ENCODE results near the gene TLX1. TPM values are rescaled to one million over a fixed set of nuclear protein-coding genes. Genes with fewer than 3 reads are reported as not detected.
"Not testable (repeated sequence)": the region's sequence is repeated elsewhere in the genome, so short reads cannot be mapped to it uniquely, and the experiment has no call there.

TLX1 gene
- total and polyA plus RNA-seq, 4 donors: 0.33 TPM; not detected in 3

- H3K27ac ChIP-seq (ENCODE audit: low read depth, low read length): no peak overlapping the region
- H3K9me3 ChIP-seq (ENCODE audit: control insufficient read depth, insufficient read depth, low read length): no peaks in the 10 kb centered on the region
- H3K27me3 ChIP-seq (ENCODE audit: control insufficient read depth, insufficient read depth, low read length): peaks cover 99% of the 10 kb centered on the region
- H3K4me1 ChIP-seq (ENCODE audit: control insufficient read depth, insufficient read depth, low read length): peaks cover 19% of the 10 kb centered on the region
- H3K36me3 ChIP-seq (ENCODE audit: control insufficient read depth, insufficient read depth, low read length): no peaks in the 10 kb centered on the region
- no peak overlapping the region for H3K4me3 ChIP-seq (ENCODE audit: low read depth, low read length)
- no peak for DNase-seq (ENCODE audit: low read depth in 4 of 6, low spot score in 6 of 6)
- WGBS (ENCODE audit: insufficient coverage): 77% methylated on average over 3 of the region's 7 CpGs
Measured at GRCh38 chr10:101145145-101145544, 14.0 kb downstream of the TLX1 start.

GRCh38 chr10:101145750-101146391 lies 14.8 kb downstream of the TLX1 start:
- WGBS (ENCODE audit: insufficient coverage): 5% methylated on average over 30 of the region's 40 CpGs
- H3K4me1 ChIP-seq (ENCODE audit: control insufficient read depth, insufficient read depth, low read length): peaks cover 16% of the 10 kb centered on the region
- H3K4me3 ChIP-seq (ENCODE audit: low read depth, low read length): no peak overlapping the region
- peaks cover 98% of the 10 kb centered on the region for H3K27me3 ChIP-seq (ENCODE audit: control insufficient read depth, insufficient read depth, low read length)
- no peak for DNase-seq (ENCODE audit: low read depth in 4 of 6, low spot score in 6 of 6)
- no peaks in the 10 kb centered on the region for H3K9me3 ChIP-seq (ENCODE audit: control insufficient read depth, insufficient read depth, low read length)
- H3K36me3 ChIP-seq (ENCODE audit: control insufficient read depth, insufficient read depth, low read length): no peaks in the 10 kb centered on the region
- H3K27ac ChIP-seq (ENCODE audit: low read depth, low read length): no peak overlapping the region

- no peaks in the 10 kb centered on the region for H3K36me3 ChIP-seq (ENCODE audit: control insufficient read depth, insufficient read depth, low read length)
- H3K27ac ChIP-seq (ENCODE audit: low read depth, low read length): no peak overlapping the region
- H3K27me3 ChIP-seq (ENCODE audit: control insufficient read depth, insufficient read depth, low read length): peaks cover 98% of the 10 kb centered on the region
- DNase-seq (ENCODE audit: low read depth in 4 of 6, low spot score in 6 of 6): no peak
- no peaks in the 10 kb centered on the region for H3K9me3 ChIP-seq (ENCODE audit: control insufficient read depth, insufficient read depth, low read length)
- H3K4me3 ChIP-seq (ENCODE audit: low read depth, low read length): no peak overlapping the region
- under 1% methylated on average over 50 of the region's 55 CpGs for WGBS (ENCODE audit: insufficient coverage)
- H3K4me1 ChIP-seq (ENCODE audit: control insufficient read depth, insufficient read depth, low read length): peaks cover 16% of the 10 kb centered on the region
Measured at GRCh38 chr10:101146392-101147251, 15.5 kb downstream of the TLX1 start.

- Histone ChIP-seq H3K27me3 (ENCODE audit: control insufficient read depth, insufficient read depth, low read length) (peaks cover 81% of the 10 kb centered on the region), H3K4me1 (ENCODE audit: control insufficient read depth, insufficient read depth, low read length) (peaks cover 5% of the 10 kb centered on the region), H3K4me3 (ENCODE audit: low read depth, low read length) (no peak overlapping the region), H3K36me3 (ENCODE audit: control insufficient read depth, insufficient read depth, low read length) (no peaks in the 10 kb centered on the region), H3K27ac (ENCODE audit: low read depth, low read length) (no peak overlapping the region), H3K9me3 (ENCODE audit: control insufficient read depth, insufficient read depth, low read length) (no peaks in the 10 kb centered on the region)
- no peak for DNase-seq (ENCODE audit: low read depth in 4 of 6, low spot score in 6 of 6)
- WGBS (ENCODE audit: insufficient coverage): no CpG with 5 or more reads among the region's 4 CpGs
Measured at GRCh38 chr10:101151395-101151794, 20.3 kb downstream of the TLX1 start.

- Histone ChIP-seq H3K4me1 (ENCODE audit: control insufficient read depth, insufficient read depth, low read length) (no peaks in the 10 kb centered on the region), H3K27me3 (ENCODE audit: control insufficient read depth, insufficient read depth, low read length) (peaks cover 78% of the 10 kb centered on the region), H3K27ac (ENCODE audit: low read depth, low read length) (no peak overlapping the region), H3K9me3 (ENCODE audit: control insufficient read depth, insufficient read depth, low read length) (no peaks in the 10 kb centered on the region), H3K4me3 (ENCODE audit: low read depth, low read length) (no peak overlapping the region), H3K36me3 (ENCODE audit: control insufficient read depth, insufficient read depth, low read length) (no peaks in the 10 kb centered on the region)
- no peak for DNase-seq (ENCODE audit: low read depth in 4 of 6, low spot score in 6 of 6)
- WGBS (ENCODE audit: insufficient coverage): 94% methylated on average over 1 of the region's 3 CpGs
Measured at GRCh38 chr10:101152316-101152715, 21.2 kb downstream of the TLX1 start.

- H3K36me3 ChIP-seq (ENCODE audit: control insufficient read depth, insufficient read depth, low read length); H3K4me3 ChIP-seq (ENCODE audit: low read depth, low read length); H3K4me1 ChIP-seq (ENCODE audit: control insufficient read depth, insufficient read depth, low read length); H3K9me3 ChIP-seq (ENCODE audit: control insufficient read depth, insufficient read depth, low read length); DNase-seq (ENCODE audit: low read depth in 4 of 6, low spot score in 6 of 6); H3K27ac ChIP-seq (ENCODE audit: low read depth, low read length): not testable (repeated sequence)
- 83% methylated on average over 2 of the region's 5 CpGs for WGBS (ENCODE audit: insufficient coverage)
- H3K27me3 ChIP-seq (ENCODE audit: control insufficient read depth, insufficient read depth, low read length): peaks cover 70% of the 10 kb centered on the region
Measured at GRCh38 chr10:101154506-101154905, 23.4 kb downstream of the TLX1 start.

- H3K9me3 ChIP-seq (ENCODE audit: control insufficient read depth, insufficient read depth, low read length): no peaks in the 10 kb centered on the region
- H3K27ac ChIP-seq (ENCODE audit: low read depth, low read length): no peak overlapping the region
- no peak for DNase-seq (ENCODE audit: low read depth in 4 of 6, low spot score in 6 of 6)
- 69% methylated on average over 2 of the region's 3 CpGs for WGBS (ENCODE audit: insufficient coverage)
- peaks cover 63% of the 10 kb centered on the region for H3K27me3 ChIP-seq (ENCODE audit: control insufficient read depth, insufficient read depth, low read length)
- no peak overlapping the region for H3K4me3 ChIP-seq (ENCODE audit: low read depth, low read length)
- no peaks in the 10 kb centered on the region for H3K4me1 ChIP-seq (ENCODE audit: control insufficient read depth, insufficient read depth, low read length)
- H3K36me3 ChIP-seq (ENCODE audit: control insufficient read depth, insufficient read depth, low read length): no peaks in the 10 kb centered on the region
Measured at GRCh38 chr10:101155896-101156295, 24.8 kb downstream of the TLX1 start.

- Histone ChIP-seq H3K36me3 (ENCODE audit: control insufficient read depth, insufficient read depth, low read length) (no peaks in the 10 kb centered on the region), H3K9me3 (ENCODE audit: control insufficient read depth, insufficient read depth, low read length) (no peaks in the 10 kb centered on the region), H3K27ac (ENCODE audit: low read depth, low read length) (no peak overlapping the region), H3K4me1 (ENCODE audit: control insufficient read depth, insufficient read depth, low read length) (peaks cover 8% of the 10 kb centered on the region), H3K4me3 (ENCODE audit: low read depth, low read length) (no peak overlapping the region), H3K27me3 (ENCODE audit: control insufficient read depth, insufficient read depth, low read length) (peaks cover 68% of the 10 kb centered on the region)
- 79% methylated on average over 5 of the region's 6 CpGs for WGBS (ENCODE audit: insufficient coverage)
- DNase-seq (ENCODE audit: low read depth in 4 of 6, low spot score in 6 of 6): no peak
Measured at GRCh38 chr10:101157756-101158458, 26.8 kb downstream of the TLX1 start.

GRCh38 chr10:101158459-101159058 lies 27.5 kb downstream of the TLX1 start:
- WGBS (ENCODE audit: insufficient coverage): 65% methylated on average over 4 of the region's 4 CpGs
- Histone ChIP-seq H3K36me3 (ENCODE audit: control insufficient read depth, insufficient read depth, low read length) (no peaks in the 10 kb centered on the region), H3K4me3 (ENCODE audit: low read depth, low read length) (no peak overlapping the region), H3K27me3 (ENCODE audit: control insufficient read depth, insufficient read depth, low read length) (peaks cover 67% of the 10 kb centered on the region), H3K4me1 (ENCODE audit: control insufficient read depth, insufficient read depth, low read length) (peaks cover 8% of the 10 kb centered on the region), H3K9me3 (ENCODE audit: control insufficient read depth, insufficient read depth, low read length) (no peaks in the 10 kb centered on the region), H3K27ac (ENCODE audit: low read depth, low read length) (no peak overlapping the region)
- no peak for DNase-seq (ENCODE audit: low read depth in 4 of 6, low spot score in 6 of 6)
